Muscle layer of duodenum (tissue), 2 donors: Measurements from ENCODE around the gene CFAP69.

ENCODE experiments used
- H3K27ac ChIP-seq: one replicate; pipeline ENCODE4 v1.7.0; 2013; ENCODE audit warnings: mild to moderate bottlenecking, low read length
- H3K27me3 ChIP-seq: one replicate; pipeline ENCODE4 v1.7.0; 2013; ENCODE audit warnings: low read depth, mild to moderate bottlenecking, control low read depth, low read length
- H3K36me3 ChIP-seq, 2 donors: one replicate each; pipeline ENCODE4 v1.7.0; 2013; ENCODE audit warnings: low read length in 2 of 2, control low read depth in 1 of 2, mild to moderate bottlenecking in 1 of 2; ENCODE audit not compliant: insufficient read depth in 2 of 2, control insufficient read depth in 1 of 2
- H3K4me1 ChIP-seq, 2 donors: one replicate each; pipeline ENCODE4 v1.7.0; 2013; ENCODE audit warnings: low read length in 2 of 2, mild to moderate bottlenecking in 2 of 2, control low read depth in 1 of 2, moderate library complexity in 1 of 2; ENCODE audit not compliant: insufficient read depth in 2 of 2, control insufficient read depth in 1 of 2
- H3K4me3 ChIP-seq, 2 donors: one replicate each; pipeline ENCODE4 v1.7.0; 2013; ENCODE audit warnings: low read length in 2 of 2, low read depth in 1 of 2, mild to moderate bottlenecking in 1 of 2
- H3K9me3 ChIP-seq, 2 donors: one replicate each; pipeline ENCODE4 v1.7.0; 2013; ENCODE audit warnings: low read length in 2 of 2, control low read depth in 1 of 2, mild to moderate bottlenecking in 1 of 2; ENCODE audit not compliant: control insufficient read depth in 1 of 2
- donor health status: healthy.

The CFAP69 gene

GRCh38 chr7:90271753-90272152 is 26.8 kb downstream of the CFAP69 start:
- peaks cover 0 to 6% of the 10 kb centered on the region in 2 donors for H3K4me1 ChIP-seq
- H3K36me3 ChIP-seq: no peaks in the 10 kb centered on the region
- no peak overlapping the region for H3K27ac ChIP-seq
- no peaks in the 10 kb centered on the region for H3K9me3 ChIP-seq
- H3K27me3 ChIP-seq: no peaks in the 10 kb centered on the region
- H3K4me3 ChIP-seq: no peak overlapping the region

- Histone ChIP-seq H3K4me1 (peaks cover 0 to 6% of the 10 kb centered on the region in 2 donors), H3K36me3 (no peaks in the 10 kb centered on the region), H3K27ac (no peak overlapping the region), H3K4me3 (no peak overlapping the region), H3K9me3 (no peaks in the 10 kb centered on the region), H3K27me3 (no peaks in the 10 kb centered on the region)
Observed at GRCh38 chr7:90272242-90272641, 27.3 kb downstream of the CFAP69 start.

GRCh38 chr7:90274161-90274560 is 29.2 kb downstream of the CFAP69 start:
- Histone ChIP-seq H3K9me3 (no peaks in the 10 kb centered on the region), H3K27me3 (no peaks in the 10 kb centered on the region), H3K27ac (no peak overlapping the region), H3K4me1 (peaks cover 0 to 6% of the 10 kb centered on the region in 2 donors), H3K36me3 (no peaks in the 10 kb centered on the region), H3K4me3 (no peak overlapping the region)

GRCh38 chr7:90276033-90276728 is 31.2 kb downstream of the CFAP69 start:
- Histone ChIP-seq H3K4me3 (no peak overlapping the region), H3K27me3 (no peaks in the 10 kb centered on the region), H3K4me1 (peaks cover 0 to 6% of the 10 kb centered on the region in 2 donors), H3K36me3 (peaks cover 0 to 3% of the 10 kb centered on the region in 2 donors), H3K9me3 (no peaks in the 10 kb centered on the region), H3K27ac (no peak overlapping the region)

GRCh38 chr7:90288154-90288553 is 43.2 kb downstream of the CFAP69 start:
- peaks cover 3 to 17% of the 10 kb centered on the region in 2 donors for H3K36me3 ChIP-seq
- H3K4me3 ChIP-seq: no peak overlapping the region
- H3K9me3 ChIP-seq: no peaks in the 10 kb centered on the region
- no peak overlapping the region for H3K27ac ChIP-seq
- no peaks in the 10 kb centered on the region for H3K27me3 ChIP-seq
- H3K4me1 ChIP-seq: no peaks in the 10 kb centered on the region

- Histone ChIP-seq H3K9me3 (no peaks in the 10 kb centered on the region), H3K36me3 (peaks cover 3 to 15% of the 10 kb centered on the region in 2 donors), H3K27me3 (no peaks in the 10 kb centered on the region), H3K27ac (no peak overlapping the region), H3K4me3 (no peak overlapping the region), H3K4me1 (no peaks in the 10 kb centered on the region)
Observed at GRCh38 chr7:90290244-90291113, 45.5 kb downstream of the CFAP69 start.

- no peak overlapping the region for H3K4me3 ChIP-seq
- H3K27ac ChIP-seq: no peak overlapping the region
- peaks cover 0 to 5% of the 10 kb centered on the region in 2 donors for H3K36me3 ChIP-seq
- H3K27me3 ChIP-seq: no peaks in the 10 kb centered on the region
- no peaks in the 10 kb centered on the region for H3K4me1 ChIP-seq
- no peaks in the 10 kb centered on the region for H3K9me3 ChIP-seq
Observed at GRCh38 chr7:90298145-90299038, 53.4 kb downstream of the CFAP69 start.

GRCh38 chr7:90303241-90303640 is 58.3 kb downstream of the CFAP69 start:
- Histone ChIP-seq H3K36me3 (no peaks in the 10 kb centered on the region), H3K4me1 (no peaks in the 10 kb centered on the region), H3K9me3 (no peaks in the 10 kb centered on the region), H3K27me3 (no peaks in the 10 kb centered on the region), H3K27ac (no peak overlapping the region), H3K4me3 (no peak overlapping the region)

- Histone ChIP-seq H3K27ac (no peak overlapping the region), H3K4me3 (no peak overlapping the region), H3K36me3 (no peaks in the 10 kb centered on the region), H3K27me3 (no peaks in the 10 kb centered on the region), H3K9me3 (no peaks in the 10 kb centered on the region), H3K4me1 (no peaks in the 10 kb centered on the region)
Observed at GRCh38 chr7:90309872-90310271, 64.9 kb downstream of the CFAP69 start.

- Histone ChIP-seq H3K27ac (no peak overlapping the region), H3K27me3 (no peaks in the 10 kb centered on the region), H3K4me1 (no peaks in the 10 kb centered on the region), H3K9me3 (no peaks in the 10 kb centered on the region), H3K4me3 (no peak overlapping the region), H3K36me3 (no peaks in the 10 kb centered on the region)
Observed at GRCh38 chr7:90311175-90311574, 66.2 kb downstream of the CFAP69 start.

GRCh38 chr7:90312745-90313144 is 67.8 kb downstream of the CFAP69 start:
- Histone ChIP-seq H3K4me3 (no peak overlapping the region), H3K9me3 (no peaks in the 10 kb centered on the region), H3K27me3 (no peaks in the 10 kb centered on the region), H3K27ac (no peak overlapping the region), H3K4me1 (no peaks in the 10 kb centered on the region), H3K36me3 (no peaks in the 10 kb centered on the region)
